Stimulated activated CD8-positive, alpha-beta memory T cell treated with anti-CD3 and anti-CD28 coated beads, Interleukin-15, amount 100 ng/mL, for 24 hours (primary cell): Measurements from ENCODE around the gene SLC15A3.

Source experiments
- DNase-seq: peaks from one replicate; pipeline ENCODE4 v3.0.0-alpha.2; 2020; ENCODE audit warnings: low read depth

Gene SLC15A3

DNA sequence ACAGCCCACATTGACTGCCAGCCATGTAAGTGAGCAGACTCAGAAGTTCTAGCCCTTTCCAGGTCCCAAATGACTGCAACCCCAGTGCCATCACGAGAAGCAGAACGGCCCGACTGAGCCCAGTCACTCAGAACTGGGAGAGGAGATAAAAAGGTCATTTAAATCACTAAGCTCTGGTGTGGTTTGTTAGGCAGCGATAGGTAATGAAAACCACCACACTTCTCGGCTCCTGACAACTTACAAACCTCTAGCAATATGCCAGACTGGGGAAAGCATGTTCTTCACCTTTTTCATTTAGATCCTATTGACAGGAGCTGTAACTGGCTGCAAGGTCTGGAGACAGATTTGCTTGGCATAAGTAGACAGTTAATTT is 6.7 kb downstream of the SLC15A3 start:
- DNase-seq, result no peak

DNA sequence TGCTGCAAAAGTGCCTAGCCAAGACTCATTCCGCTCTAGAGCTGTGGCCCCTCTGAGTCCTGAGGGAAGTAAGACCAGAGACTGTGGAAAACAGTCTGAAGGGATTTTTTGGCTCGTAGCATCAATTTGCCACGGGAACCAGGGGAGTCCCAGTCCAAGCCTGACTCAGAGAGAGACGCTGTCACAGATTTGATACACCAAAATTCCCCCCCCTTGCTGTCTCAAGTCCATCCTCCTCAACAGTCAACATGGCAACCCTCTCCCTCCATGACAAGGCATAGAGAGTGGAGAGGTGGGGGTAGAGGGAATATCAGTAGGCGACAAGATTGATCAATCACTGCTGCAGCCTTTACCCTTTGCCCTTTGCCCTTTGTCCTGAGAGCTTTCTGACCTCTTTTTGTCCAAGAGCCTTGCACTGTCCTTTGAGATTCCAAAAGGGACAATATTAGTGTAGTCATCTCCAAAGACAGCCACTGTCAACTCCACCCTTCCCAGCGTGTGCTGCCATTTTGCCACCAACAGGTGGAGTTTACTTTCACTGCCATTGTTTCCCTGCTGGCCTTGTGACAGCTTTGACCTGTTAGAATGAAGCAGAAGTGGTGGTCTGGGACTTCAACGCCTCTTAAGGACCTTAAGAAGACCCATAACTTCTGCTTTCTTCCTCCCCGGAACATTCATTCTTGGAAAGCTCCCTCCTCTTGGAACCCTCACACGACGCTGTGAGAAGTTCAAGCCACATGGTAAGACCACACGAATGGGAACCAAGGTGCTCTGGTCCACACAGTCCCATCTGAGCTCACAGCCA is 7.3 kb downstream of the SLC15A3 start:
- DNase-seq, result no peak

DNA sequence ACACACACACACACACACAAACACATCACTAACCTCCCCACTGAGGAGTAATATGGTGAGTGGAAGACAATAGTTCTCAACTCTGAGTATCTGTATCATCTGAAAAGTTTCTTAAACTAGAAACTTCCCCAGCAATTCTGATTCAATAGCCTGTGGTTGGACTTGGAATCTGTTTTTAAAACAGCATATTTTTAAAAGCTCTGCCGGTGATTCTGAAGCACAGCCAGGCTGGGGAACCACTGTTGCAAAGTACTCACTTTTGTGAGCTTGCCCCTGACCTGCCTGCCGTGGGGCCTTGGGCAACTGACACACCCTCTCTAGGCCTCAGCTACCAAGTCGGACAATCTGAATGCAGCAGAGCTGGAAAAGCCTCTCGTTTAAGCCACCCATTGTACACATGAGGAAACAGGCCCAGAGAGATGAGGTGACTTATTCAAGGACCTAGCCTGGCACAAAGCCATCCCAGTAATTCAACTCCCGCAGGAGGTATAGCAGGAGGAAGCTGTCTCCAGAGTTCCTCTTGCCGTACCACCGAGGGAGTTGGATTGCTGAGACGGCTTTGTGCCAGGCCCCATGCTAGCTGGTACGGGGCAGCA is 8.9 kb downstream of the SLC15A3 start:
- DNase-seq, result no peak

DNA sequence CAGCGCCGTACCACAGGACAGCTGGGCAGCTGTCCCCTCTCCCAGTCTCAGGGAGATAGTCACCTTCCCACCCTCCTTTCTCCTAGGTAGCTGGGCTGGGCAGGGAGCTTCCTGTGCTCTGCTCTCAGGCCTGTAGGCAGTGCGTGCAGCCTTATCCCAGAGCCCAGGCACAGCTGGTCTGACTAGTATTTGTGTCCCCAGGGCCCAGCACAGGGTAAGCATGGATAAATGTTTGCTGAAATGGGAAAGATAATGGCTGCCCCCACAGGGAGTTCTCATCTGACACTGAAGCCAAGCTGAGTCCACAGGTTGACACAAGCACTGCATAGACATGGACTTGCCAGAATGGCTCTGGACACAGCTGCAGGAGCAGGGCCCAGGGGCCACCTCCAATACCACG is 9.8 kb downstream of the SLC15A3 start:
- DNase-seq, result no peak

DNA sequence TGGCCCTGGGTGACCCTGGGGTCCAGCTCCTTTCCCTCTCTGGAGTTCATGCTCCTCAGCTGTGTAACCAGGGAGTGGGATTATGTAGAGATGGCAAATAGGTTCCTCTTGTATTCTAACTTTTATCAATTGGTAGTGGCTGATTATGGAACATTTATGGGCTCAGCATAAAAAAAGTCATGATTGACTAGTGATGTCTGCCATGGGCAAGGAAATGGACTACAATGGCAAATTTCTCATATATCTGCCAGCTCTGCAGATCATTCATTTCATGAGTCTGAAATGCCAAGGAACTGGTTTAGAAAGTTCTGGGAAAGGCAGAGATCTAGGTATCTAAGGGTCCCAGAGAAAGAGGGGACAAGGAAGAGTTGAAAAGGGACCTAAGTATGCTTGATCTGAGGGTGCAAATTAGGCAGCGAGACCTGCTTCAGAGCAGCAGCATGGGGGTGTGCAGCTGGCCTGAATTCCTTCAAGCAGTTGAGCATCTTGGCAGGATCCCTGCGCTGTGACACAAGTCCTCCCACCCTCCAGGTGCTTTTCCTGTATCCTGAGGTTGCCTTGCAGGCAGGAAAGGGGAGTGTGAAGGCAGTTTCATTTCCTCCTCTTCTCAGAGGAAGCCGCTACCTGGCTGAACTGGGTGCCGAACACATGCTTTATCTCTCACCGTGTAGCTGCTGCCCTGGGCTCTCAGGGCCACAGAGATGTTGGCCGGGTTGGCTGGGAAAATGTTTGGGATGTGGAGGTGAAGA is 10.4 kb downstream of the SLC15A3 start:
- no peak for DNase-seq

DNA sequence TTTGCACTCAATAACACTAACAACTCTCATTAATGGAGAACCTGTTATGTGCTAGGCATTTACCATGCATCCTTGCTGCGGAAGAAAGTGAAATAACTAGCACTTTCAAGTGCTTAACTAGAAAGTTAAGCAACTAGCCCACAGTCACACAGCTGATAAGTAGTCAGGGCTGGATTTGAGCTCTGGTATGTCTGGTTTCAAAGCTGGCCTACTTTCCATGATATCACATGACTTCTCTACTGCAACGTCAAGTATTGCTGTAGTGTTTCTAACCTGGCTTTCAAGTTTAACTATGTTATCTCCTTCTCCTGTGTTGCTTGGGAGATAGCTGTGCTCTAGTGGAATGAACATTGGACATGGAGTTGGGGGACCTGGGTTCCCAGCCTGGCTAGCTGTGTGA is 12.1 kb downstream of the SLC15A3 start:
- DNase-seq, result no peak

DNA sequence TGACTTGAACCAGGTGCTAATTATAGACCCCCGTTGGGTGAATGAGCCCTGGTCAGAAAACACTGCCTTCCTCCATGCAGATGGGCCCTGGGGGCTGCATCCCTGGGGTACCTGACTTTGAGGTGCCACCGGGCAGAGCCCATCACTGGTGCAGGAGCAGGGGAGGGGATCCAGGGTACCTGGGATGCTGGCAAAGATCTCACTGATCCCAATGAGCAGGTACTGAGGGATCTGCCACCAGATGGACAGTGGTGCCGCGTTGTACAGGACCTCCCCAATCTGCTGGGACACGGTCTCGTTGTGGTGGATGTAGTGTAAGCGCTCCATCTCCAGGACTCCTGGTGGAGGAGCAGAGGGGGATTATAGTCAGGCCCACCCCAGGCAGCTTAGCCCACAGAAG is 12.7 kb downstream of the SLC15A3 start:
- no peak for DNase-seq

DNA sequence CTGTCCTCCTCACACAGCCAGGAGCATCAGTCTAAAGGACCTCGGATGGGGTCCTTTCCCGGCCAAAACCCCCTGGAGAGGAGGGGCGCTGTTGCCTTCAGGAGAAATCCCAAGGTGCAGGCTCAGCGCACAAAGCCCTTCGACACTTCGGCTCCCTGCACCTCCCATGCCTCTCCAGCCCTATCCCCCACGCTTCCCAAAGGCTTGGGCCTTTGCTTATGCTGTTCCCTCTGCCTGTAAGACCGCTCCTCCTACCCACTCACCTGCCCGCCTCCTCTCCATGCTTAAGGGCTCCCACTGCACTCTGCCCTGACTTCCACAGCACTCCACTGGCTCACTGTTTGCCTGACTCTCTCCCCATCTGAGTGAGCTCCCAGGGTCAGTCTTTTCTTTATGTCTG is 13.5 kb downstream of the SLC15A3 start:
- no peak for DNase-seq

DNA sequence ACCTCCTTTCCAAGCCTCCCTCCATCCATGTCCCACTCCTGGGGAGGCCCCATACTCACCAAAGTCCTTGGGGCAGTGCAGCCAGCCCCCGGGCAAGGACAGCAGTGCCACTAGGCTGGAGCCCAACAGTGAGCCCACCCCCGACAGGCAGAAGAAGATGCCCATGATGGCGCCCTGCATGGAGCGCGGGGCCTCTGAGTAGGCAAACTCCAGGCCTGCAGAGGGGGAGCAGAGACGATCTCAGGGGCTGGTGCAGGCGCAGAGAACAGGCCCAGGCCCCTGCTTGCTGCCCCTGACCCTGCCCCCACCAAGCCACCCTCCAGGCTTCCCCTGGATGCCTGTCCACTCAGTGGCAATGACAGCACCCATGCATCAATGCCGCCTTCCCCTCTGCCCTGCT is 14.2 kb downstream of the SLC15A3 start:
- DNase-seq, result no peak

DNA sequence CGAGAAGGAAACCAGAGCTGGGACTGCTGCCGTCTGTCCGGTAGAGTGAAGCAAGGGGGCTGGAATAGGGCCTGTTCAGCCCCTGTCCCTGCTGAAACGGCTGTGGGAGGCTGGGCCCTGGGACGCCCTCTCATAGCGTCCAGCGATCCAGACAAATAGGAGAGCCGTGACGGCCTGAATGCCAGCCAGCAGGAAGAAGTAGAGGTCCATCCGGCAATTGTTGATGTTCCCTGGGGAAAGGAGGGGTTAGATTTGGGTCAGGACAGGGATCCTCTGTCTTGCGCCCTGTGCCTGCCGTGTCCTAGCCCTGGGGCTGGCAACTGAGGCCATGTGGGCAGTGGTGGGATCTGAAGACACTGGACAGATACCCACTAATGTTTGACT is 14.8 kb downstream of the SLC15A3 start:
- DNase-seq, result no peak

DNA sequence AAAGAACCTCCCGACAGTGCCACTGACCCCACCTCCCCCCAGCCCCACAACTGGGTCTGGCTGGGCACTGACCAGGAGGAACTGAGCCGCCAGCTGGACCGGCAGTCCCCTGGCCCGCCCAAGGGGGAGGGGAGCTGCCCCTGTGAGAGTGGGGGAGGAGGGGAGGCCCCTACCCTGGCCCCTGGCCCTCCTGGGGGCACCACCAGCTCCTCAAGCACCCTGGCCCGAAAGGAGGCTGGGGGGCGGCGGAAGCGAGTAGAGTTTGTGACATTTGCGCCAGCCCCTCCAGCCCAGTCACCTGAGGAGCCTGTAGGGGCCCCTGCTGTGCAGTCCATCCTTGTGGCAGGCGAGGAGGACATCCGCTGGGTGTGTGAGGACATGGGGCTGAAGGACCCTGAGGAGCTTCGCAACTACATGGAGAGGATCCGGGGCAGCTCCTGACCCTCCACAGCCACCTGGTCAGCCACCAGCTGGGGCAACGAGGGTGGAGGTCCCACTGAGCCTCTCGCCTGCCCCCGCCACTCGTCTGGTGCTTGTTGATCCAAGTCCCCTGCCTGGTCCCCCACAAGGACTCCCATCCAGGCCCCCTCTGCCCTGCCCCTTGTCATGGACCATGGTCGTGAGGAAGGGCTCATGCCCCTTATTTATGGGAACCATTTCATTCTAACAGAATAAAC is 15.4 kb downstream of the SLC15A3 start:
- no peak for DNase-seq

DNA sequence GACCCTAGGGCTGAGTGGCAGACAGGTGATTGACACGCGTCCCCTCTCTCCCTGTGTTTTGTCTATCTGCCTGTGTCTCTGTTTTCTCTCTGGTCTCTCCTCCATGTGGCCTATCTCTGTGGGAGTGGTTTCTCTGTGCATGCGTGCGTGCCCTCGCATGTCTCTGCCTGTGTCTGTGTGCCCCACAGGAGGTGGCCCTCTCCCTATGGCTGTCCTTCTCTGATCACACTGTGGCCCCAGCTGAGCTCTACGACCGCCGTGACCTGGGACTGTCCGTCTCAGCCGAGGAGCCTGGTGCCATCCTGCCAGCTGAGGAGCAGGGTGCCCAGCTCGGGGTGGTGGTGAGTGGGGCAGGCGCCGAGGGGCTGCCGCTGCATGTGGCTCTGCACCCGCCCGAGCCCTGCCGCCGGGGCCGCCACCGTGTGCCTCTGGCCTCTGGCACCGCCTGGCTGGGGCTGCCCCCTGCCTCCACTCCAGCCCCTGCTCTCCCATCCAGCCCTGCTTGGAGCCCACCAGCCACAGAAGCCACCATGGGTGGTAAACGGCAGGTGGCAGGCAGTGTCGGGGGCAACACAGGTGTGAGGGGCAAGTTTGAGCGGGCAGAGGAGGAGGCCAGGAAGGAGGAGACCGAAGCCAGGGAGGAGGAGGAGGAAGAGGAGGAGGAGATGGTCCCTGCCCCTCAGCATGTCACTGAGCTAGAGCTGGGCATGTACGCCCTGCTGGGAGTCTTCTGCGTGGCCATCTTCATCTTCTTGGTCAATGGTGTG is 16.1 kb downstream of the SLC15A3 start:
- no peak for DNase-seq

DNA sequence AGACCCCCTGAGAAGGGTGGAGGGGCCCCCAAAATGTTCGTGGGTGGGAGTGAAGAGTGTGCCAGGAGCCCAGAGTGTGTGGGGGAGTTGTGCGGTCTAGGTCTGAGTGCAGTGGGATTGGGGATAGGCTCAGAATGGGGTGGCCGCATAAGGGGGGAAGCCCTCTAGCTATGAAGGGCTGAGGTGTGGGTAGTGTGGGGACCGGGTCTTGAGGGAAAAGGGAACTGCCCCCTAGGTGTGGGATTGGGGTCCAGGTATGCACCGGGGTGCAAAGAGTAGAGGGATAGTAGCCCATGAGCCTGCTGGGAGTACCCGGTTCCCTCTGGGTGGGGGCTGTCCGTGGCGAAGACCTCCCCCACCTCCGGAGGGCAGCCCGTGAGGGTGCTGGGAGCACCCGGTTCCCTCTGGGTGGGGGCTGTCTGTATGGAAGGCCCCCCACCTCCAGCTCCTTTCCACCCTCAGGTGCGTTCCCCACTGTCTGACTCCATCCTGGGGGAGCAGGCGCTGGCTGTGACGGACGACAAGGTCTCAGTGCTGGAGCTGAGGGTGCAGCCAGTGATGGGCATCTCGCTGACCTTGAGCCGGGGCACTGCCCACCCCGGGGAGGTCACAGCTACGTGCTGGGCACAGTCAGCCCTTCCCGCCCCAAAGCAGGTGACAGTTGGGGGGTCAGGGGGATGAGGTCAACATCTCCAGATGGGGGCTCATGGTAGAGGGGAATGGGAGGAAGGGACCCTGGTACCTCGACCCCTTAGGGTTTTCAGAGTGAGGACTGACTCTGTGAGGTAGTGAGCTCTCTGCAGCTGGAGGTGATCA is 17.0 kb downstream of the SLC15A3 start:
- DNase-seq, result no peak

DNA sequence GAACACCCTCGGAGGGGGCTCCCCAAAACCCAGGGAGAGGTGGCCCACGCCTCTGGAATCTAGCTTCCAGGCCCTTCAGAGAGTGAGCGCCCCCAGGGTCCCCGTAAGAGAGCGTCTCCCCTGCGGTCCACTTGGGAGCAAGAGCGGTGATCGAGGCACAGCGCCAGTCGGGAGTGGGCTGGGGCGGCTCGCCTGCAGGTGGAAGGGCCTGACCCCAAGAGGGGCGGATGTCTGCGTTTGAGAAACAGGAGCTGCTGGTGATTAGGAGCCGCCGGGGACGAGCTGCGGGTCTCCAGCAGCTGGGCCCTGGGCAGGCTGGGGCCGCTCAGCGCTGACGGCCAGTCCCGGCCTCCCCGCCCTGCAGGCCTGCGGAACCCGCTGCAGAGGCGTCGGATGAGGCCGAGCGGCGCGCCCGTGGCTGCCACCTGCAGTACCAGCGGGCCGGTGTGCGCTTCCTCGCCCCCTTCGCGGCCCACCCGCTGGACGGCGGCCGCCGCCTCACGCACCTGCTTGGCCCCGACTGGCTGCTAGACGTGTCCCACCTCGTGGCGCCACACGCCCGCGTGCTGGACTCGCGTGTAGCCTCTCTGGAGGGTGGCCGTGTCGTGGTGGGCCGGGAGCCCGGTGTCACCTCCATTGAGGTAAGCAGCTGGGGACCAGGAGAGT is 17.7 kb downstream of the SLC15A3 start:
- DNase-seq, result no peak

DNA sequence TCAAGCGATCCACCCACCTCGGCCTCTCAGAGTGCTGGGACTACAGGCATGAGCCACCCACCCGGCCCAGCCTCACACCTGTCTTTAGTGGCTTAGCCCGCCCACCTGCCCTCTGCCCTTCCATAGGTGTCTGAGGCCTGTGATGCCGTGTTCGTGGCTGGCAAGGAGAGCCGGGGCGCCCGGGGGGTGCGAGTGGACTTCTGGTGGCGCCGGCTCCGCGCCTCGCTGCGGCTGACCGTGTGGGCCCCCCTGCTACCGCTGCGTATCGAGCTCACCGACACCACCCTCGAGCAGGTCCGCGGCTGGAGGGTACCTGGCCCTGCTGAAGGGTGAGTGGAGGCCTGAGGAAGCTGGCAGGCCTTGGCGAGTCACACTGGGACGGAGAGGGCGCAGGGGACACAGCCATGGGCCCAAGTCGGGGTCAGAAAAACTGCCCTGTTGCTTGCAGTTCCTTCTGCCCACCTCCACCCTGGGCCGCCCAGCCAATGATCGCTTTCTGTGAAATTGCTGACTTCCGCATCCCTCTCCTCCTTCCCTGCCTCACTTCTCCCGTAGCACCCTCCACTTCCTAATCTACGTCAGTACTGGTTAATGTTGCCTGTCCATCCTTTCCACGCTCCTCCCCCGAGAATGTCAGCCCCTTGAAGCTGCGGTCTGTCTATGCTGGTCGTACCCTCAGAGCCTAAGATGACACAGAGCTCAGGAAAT is 18.4 kb downstream of the SLC15A3 start:
- no peak for DNase-seq

DNA sequence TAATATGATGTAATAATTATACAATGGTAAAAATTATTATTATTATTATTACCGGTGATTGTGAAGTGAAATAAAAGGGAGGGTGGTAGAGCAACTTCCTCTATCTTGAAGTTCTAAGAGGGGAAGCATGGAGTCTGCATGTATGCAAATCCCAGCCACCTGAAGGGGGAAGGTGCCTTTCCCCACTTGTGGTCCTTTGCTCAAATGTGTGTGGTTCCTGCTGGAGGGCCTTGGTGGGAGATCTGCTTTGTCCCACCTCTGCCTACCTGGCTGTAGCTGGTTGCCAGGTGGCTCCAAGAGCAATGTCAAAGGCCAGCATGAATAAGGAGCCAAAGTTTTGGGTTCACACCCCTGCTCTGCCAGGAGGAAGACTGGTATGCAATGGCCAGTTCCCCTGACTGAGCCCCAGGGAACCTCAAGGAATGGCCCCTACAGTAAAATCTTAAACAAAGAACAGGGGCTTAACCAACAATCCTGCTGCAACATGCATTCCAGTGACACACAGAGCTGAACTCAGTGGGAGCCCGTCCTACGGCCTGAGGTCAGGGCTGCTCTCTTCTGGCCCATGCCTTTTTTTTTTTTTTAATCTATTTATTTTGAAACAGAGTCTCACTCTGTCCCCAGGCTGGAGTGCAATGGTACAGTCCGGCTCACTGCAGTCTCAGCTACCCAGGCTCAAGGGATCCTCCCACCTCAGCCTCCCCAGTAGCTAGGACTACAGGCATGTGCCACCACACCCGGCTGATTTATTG is 19.2 kb downstream of the SLC15A3 start:
- no peak for DNase-seq

DNA sequence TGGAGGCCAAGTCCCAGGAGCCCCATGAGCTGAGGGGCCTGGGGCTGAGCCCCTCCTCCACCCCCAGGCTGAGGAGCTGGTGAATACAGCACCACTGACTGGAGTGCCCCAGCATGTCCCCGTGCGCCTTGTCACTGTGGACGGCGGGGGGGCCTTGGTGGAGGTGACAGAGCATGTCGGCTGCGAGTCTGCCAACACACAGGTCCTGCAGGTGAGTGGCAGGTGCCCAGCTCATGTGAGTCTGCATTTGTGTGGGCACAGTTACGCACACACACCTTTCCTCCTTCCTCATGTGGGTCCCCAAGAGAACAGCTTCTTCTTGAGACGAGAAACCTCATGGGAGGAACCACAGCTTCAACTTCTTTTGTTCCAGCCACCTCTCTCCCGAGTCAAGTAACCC is 20.1 kb downstream of the SLC15A3 start:
- DNase-seq, result no peak

DNA sequence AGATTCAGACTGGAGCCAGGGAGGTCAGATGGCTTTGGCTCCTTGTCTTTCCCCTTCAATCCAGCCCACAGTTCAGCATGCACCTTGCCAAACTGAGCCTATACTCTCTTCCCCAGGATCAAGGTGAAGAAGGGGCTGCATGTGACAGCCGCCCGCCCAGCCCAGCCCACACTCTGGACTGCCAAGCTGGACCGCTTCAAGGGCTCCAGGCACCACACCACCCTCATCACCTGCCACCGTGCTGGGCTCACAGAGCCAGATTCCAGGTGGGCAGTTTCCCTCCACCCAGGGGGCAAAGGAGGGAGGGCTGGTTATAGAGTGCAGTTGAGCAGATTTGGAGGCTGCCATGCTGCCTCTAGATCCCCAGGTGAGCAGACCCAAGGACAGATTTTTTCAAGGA is 21.6 kb downstream of the SLC15A3 start:
- no peak for DNase-seq

DNA sequence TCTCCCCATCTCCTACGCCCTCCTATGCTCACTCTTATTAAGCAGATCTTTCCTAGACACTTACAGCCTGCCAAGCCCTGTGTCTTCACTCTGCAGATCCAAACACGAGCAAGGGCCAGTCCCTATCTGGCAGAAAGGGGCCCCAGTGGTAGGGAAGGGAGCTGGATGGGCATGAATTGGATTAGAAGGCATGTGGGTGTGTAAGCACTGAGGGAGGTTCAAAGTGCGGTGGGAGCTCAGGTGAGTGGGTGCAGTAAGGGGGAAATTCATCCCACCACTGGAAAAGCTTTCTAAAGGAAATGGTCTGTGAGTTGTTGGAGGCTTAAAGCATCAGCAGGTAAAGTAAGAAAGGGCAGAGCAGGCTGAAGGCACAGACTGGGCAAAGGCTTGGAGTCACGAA is 22.2 kb downstream of the SLC15A3 start:
- no peak for DNase-seq
